ENCODE data around the gene ST3GAL4.
A peak's percentile ranks its signal among the peaks of the same experiment; 100 is the strongest.
"Not testable (repeated sequence)": the region's sequence is repeated elsewhere in the genome, so short reads cannot be mapped to it uniquely, and the experiment has no call there.

ST3GAL4 gene

DNA sequence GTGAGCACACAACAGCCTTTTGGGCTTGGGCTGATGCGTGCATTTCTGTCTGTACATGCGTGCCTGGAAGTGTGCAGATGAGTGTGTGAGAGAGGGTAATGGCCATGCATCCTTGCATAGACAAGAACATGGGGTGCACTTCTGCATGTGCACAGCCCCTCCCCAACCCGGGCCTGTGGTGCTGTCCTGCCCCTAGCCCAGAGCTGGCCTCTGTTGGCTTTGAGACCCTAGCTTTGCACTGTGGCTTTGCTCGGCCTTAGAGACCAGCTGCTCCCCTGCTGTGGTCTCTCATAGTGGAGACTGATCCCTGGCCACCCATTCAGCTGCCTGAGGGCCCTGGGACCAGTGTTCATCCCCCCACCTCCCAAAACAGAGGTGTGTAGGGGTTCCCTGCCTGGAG lies 25.4 kb downstream of the ST3GAL4 start (continued):
- TF ChIP-seq, protein P1, sequence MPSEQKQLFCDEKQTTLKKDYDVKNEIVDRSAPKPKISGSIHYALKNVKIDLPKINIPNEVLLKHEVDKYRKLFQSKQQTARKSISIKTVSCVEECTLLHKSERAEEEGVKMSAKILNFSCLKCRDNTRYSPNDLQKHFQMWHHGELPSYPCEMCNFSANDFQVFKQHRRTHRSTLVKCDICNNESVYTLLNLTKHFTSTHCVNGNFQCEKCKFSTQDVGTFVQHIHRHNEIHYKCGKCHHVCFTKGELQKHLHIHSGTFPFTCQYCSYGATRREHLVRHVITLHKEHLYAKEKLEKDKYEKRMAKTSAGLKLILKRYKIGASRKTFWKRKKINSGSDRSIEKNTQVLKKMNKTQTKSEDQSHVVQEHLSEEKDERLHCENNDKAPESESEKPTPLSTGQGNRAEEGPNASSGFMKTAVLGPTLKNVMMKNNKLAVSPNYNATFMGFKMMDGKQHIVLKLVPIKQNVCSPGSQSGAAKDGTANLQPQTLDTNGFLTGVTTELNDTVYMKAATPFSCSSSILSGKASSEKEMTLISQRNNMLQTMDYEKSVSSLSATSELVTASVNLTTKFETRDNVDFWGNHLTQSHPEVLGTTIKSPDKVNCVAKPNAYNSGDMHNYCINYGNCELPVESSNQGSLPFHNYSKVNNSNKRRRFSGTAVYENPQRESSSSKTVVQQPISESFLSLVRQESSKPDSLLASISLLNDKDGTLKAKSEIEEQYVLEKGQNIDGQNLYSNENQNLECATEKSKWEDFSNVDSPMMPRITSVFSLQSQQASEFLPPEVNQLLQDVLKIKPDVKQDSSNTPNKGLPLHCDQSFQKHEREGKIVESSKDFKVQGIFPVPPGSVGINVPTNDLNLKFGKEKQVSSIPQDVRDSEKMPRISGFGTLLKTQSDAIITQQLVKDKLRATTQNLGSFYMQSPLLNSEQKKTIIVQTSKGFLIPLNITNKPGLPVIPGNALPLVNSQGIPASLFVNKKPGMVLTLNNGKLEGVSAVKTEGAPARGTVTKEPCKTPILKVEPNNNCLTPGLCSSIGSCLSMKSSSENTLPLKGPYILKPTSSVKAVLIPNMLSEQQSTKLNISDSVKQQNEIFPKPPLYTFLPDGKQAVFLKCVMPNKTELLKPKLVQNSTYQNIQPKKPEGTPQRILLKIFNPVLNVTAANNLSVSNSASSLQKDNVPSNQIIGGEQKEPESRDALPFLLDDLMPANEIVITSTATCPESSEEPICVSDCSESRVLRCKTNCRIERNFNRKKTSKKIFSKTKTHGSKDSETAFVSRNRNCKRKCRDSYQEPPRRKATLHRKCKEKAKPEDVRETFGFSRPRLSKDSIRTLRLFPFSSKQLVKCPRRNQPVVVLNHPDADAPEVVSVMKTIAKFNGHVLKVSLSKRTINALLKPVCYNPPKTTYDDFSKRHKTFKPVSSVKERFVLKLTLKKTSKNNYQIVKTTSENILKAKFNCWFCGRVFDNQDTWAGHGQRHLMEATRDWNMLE (tag by site-specific recombination; conservative IDR thresholded peaks at IDR 0.05; ENCODE audit: low read depth): no peak
- TF ChIP-seq ZIC2 (tag by site-specific recombination; IDR thresholded peaks at IDR 0.05) (no peak), REPIN1 (tag by site-specific recombination; IDR thresholded peaks at IDR 0.05; ENCODE audit: low read depth) (no peak)

DNA sequence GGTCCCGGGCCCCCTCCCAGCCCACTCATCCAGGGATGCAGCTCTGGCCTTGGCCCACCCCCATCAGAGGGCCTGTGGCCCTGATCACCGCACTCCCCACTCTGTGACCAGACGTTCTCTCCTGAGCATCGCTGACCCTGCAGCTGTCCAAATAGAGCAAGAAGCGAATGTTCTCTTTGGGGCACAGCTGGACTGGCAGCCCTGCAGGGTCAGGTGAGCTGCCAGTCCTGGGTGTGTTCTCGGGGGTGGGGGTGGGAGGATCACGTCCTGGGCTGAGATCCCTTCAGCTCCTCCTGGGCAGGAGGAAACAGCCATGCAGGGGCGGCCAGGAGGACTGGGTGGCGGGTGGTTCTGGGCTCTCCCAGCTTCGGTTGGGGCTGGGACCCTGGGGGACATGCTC lies 26.5 kb downstream of the ST3GAL4 start:
- H3K9me3 ChIP-seq (ENCODE audit: control insufficient read depth, insufficient read depth, low read depth, low read length); H3K4me3 ChIP-seq (ENCODE audit: low read depth, low read length); CTCF ChIA-PET; H3K27ac ChIP-seq (ENCODE audit: extremely low read depth, low read depth, low read length); POLR2A ChIA-PET; H3K36me3 ChIP-seq (ENCODE audit: control insufficient read depth in 2 of 2, insufficient read depth in 1 of 2, low read length in 2 of 2); H3K4me1 ChIP-seq (ENCODE audit: control insufficient read depth, insufficient read depth, low read length): not testable (repeated sequence)

DNA sequence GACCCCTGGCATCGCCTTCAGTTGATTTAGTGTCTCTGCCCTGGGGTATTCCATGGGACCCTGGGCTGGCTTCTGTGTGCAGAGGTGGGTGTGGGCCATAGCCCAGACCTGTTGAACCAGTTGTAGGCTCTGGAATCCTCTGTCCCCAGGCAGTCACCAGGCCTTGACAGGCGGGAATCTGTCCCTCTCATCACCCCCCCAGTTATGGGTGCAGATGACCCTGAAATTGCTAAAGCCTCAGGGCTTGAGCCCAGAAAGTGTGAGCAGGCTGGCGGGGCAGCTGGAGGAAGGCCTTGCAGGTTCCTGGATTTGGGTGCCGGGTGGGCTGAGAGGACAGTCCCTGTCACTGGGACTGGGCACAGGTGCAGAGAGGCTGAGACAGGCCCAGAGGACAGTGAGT lies 27.2 kb downstream of the ST3GAL4 start:
- H3K36me3 ChIP-seq (ENCODE audit: control insufficient read depth in 2 of 2, insufficient read depth in 1 of 2, low read length in 2 of 2); POLR2A ChIA-PET; H3K4me1 ChIP-seq (ENCODE audit: control insufficient read depth, insufficient read depth, low read length); H3K27ac ChIP-seq (ENCODE audit: extremely low read depth, low read depth, low read length); CTCF ChIA-PET; H3K9me3 ChIP-seq (ENCODE audit: control insufficient read depth, insufficient read depth, low read depth, low read length); H3K4me3 ChIP-seq (ENCODE audit: low read depth, low read length): not testable (repeated sequence)

DNA sequence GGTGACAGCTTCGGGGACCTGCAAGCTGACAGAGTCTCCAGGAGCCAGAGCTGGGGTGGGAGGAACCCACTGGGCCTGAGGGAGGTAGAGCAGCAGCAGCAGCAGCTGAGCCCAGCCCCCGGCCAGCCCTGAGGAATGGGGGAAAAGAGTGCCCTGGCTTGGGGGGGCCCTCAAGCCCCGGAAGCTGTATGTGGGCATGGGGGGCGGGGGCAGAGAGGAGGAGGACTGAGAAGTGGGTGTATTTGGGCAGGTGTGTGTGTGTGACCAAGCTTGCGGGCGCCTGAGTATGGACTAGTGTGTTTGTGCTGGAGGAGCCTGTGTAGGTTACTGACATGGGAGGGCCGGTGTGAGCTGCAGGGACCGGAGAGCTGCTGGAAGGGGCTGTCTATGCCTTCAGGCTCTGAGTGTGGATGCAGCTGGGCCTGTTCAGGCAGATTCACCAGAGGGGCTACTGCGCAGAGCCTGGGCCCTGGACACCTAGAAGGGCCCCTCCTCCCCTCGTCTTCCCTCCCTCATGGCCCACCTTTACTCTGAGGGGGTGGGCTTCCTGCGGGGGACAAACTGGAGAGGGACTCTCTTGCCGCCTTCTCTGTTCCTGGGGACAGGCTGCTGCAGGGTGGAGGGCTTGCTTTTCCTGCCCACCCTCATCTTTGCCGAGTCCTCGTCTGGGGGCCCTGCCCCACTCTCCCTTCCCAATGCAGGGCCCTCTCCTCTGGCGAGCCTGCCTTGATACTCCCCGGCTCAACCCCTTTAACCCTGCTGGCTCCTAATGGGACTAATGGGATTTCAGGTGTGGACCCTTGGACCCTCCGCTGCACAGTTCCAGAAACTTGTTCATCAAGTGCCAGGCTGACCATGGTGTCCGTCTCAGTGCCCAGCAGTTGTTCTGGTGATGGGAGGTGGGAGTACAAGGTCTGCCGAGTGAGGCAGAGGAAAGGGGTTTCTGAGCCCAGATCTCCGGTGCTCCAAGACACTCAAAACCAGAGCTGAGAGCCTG lies 28.2 kb downstream of the ST3GAL4 start:
- ChIA-PET CTCF (no interaction called here), POLR2A (no interaction called here)
- no peaks in the 10 kb centered on the region for H3K4me1 ChIP-seq (ENCODE audit: control insufficient read depth, insufficient read depth, low read length)
- H3K36me3 ChIP-seq (ENCODE audit: control insufficient read depth in 2 of 2, insufficient read depth in 1 of 2, low read length in 2 of 2): no peaks in the 10 kb centered on the region
- no peak overlapping the region for H3K27ac ChIP-seq (ENCODE audit: extremely low read depth, low read depth, low read length)
- H3K9me3 ChIP-seq (ENCODE audit: control insufficient read depth, insufficient read depth, low read depth, low read length): no peaks in the 10 kb centered on the region
- TF ChIP-seq ZNF600 (tag by site-specific recombination; IDR thresholded peaks at IDR 0.05): peak; percentile 23; the same call in 1 of the 2 replicates
- TF ChIP-seq, protein P2, sequence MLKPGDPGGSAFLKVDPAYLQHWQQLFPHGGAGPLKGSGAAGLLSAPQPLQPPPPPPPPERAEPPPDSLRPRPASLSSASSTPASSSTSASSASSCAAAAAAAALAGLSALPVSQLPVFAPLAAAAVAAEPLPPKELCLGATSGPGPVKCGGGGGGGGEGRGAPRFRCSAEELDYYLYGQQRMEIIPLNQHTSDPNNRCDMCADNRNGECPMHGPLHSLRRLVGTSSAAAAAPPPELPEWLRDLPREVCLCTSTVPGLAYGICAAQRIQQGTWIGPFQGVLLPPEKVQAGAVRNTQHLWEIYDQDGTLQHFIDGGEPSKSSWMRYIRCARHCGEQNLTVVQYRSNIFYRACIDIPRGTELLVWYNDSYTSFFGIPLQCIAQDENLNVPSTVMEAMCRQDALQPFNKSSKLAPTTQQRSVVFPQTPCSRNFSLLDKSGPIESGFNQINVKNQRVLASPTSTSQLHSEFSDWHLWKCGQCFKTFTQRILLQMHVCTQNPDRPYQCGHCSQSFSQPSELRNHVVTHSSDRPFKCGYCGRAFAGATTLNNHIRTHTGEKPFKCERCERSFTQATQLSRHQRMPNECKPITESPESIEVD (tag by site-specific recombination; IDR thresholded peaks at IDR 0.05): no peak
- TF ChIP-seq ZNF157 (tag by site-specific recombination; IDR thresholded peaks at IDR 0.05): no peak
- TF ChIP-seq ZNF560 (tag by site-specific recombination; IDR thresholded peaks at IDR 0.05; ENCODE audit: borderline replicate concordance): no peak
- TF ChIP-seq EGR2 (tag by site-specific recombination; IDR thresholded peaks at IDR 0.05; ENCODE audit: low read depth): peak; percentile 66
- peak; percentile 66 for TF ChIP-seq ZFHX2 (tag by site-specific recombination; conservative IDR thresholded peaks at IDR 0.05)
- no peak for TF ChIP-seq ZNF501 (tag by site-specific recombination; IDR thresholded peaks at IDR 0.05)
- no peak overlapping the region for H3K4me3 ChIP-seq (ENCODE audit: low read depth, low read length)
